ENCODE data around the gene MEG3. TPM values are rescaled to one million over a fixed set of nuclear protein-coding genes. Genes with fewer than 3 reads are reported as not detected.

MEG3 gene
- total RNA-seq (not detected), polyA plus RNA-seq (not detected)

- Histone ChIP-seq H3K27me3 (ENCODE audit: insufficient read depth, low read length) (no peaks in the 10 kb centered on the region), H3K4me3 (ENCODE audit: low read length in 2 of 2) (no peak within 1 kb of the TSS), H3K27ac (ENCODE audit: low read depth, low read length) (no peak within 1 kb of the TSS), H3K9me3 (ENCODE audit: control insufficient read depth in 1 of 2, low read length in 2 of 2) (no peaks in the 10 kb centered on the region), H3K4me1 (ENCODE audit: insufficient read depth, low read length) (no peaks in the 10 kb centered on the region), H3K36me3 (ENCODE audit: insufficient read depth, low read length) (no peaks in the 10 kb centered on the region)
- Mint-ChIP-seq H3K36me3 (no peaks in the 10 kb centered on the region), H3K27ac (no peak within 1 kb of the TSS), H3K4me1 (peaks cover 0 to 16% (median 4%) of the 10 kb centered on the region in 4 donors), H3K9me3 (peaks cover 0 to 6% (median 0%) of the 10 kb centered on the region in 8 donors), H3K4me3 (peak within 1 kb of the TSS in 5 of 8 donors; percentile 4 to 45 (median 31)), H3K27me3 (peaks cover 16 to 29% of the 10 kb centered on the region in 2 donors)
- no peak for DNase-seq
- POLR2A ChIA-PET (ENCODE audit: partially characterized antibody): no interaction called here
- intact Hi-C loops (cut with micrococcal nuclease): no loop called here
- CTCF ChIA-PET (ENCODE audit: partially characterized antibody): no interaction called here
These were observed at the start of gene MEG3 for GRCh38 chr14:100825713-100826331. MEG3 (plus strand) TSS chr14:100826118.

- ChIA-PET CTCF (ENCODE audit: partially characterized antibody) (no interaction called here), POLR2A (ENCODE audit: partially characterized antibody) (no interaction called here)
- no peak overlapping the region for H3K4me3 Mint-ChIP-seq
- peak overlapping the region in 1 of 7 donors; percentile 50 for H3K27ac Mint-ChIP-seq
- Histone ChIP-seq H3K27ac (ENCODE audit: low read depth, low read length) (no peak overlapping the region), H3K27me3 (ENCODE audit: insufficient read depth, low read length) (no peaks in the 10 kb centered on the region), H3K4me1 (ENCODE audit: insufficient read depth, low read length) (no peaks in the 10 kb centered on the region), H3K36me3 (ENCODE audit: insufficient read depth, low read length) (no peaks in the 10 kb centered on the region), H3K9me3 (ENCODE audit: control insufficient read depth in 1 of 2, low read length in 2 of 2) (no peaks in the 10 kb centered on the region), H3K4me3 (ENCODE audit: low read length in 2 of 2) (no peak overlapping the region)
- no peaks in the 10 kb centered on the region for H3K36me3 Mint-ChIP-seq
- H3K9me3 Mint-ChIP-seq: no peaks in the 10 kb centered on the region
- H3K4me1 Mint-ChIP-seq: no peaks in the 10 kb centered on the region
- no peaks in the 10 kb centered on the region for H3K27me3 Mint-ChIP-seq
- DNase-seq: no peak
- intact Hi-C loops (cut with micrococcal nuclease): no loop called here
These were observed 49.1 kb upstream of the MEG3 start for GRCh38 chr14:100776681-100777365.

GRCh38 chr14:100777366-100777817, 48.5 kb upstream of the MEG3 start:
- intact Hi-C loops (cut with micrococcal nuclease): no loop called here
- peak overlapping the region in 1 of 7 donors; percentile 50 for H3K27ac Mint-ChIP-seq

GRCh38 chr14:100777818-100778525, 47.9 kb upstream of the MEG3 start:
- peaks cover under 1 to 5% of the 10 kb centered on the region in 2 donors for H3K27me3 Mint-ChIP-seq
- ChIA-PET CTCF (ENCODE audit: partially characterized antibody) (no interaction called here), POLR2A (ENCODE audit: partially characterized antibody) (no interaction called here)
- no peak overlapping the region for H3K27ac ChIP-seq (ENCODE audit: low read depth, low read length)
- no peaks in the 10 kb centered on the region for H3K27me3 ChIP-seq (ENCODE audit: insufficient read depth, low read length)
- intact Hi-C loops (cut with micrococcal nuclease): no loop called here
- no peak overlapping the region for H3K4me3 Mint-ChIP-seq
- no peaks in the 10 kb centered on the region for H3K36me3 Mint-ChIP-seq
- no peak for DNase-seq
- no peaks in the 10 kb centered on the region for H3K9me3 ChIP-seq (ENCODE audit: control insufficient read depth in 1 of 2, low read length in 2 of 2)
- H3K36me3 ChIP-seq (ENCODE audit: insufficient read depth, low read length): no peaks in the 10 kb centered on the region
- no peak overlapping the region for H3K4me3 ChIP-seq (ENCODE audit: low read length in 2 of 2)
- no peaks in the 10 kb centered on the region for H3K9me3 Mint-ChIP-seq
- no peak overlapping the region for H3K27ac Mint-ChIP-seq
- H3K4me1 ChIP-seq (ENCODE audit: insufficient read depth, low read length): no peaks in the 10 kb centered on the region
- no peaks in the 10 kb centered on the region for H3K4me1 Mint-ChIP-seq

More at GRCh38 chr14:100777366-100777817, 48.5 kb upstream of the MEG3 start:
- no peaks in the 10 kb centered on the region for H3K9me3 ChIP-seq (ENCODE audit: control insufficient read depth in 1 of 2, low read length in 2 of 2)
- Mint-ChIP-seq H3K9me3 (no peaks in the 10 kb centered on the region), H3K4me1 (no peaks in the 10 kb centered on the region), H3K36me3 (no peaks in the 10 kb centered on the region), H3K27me3 (no peaks in the 10 kb centered on the region), H3K4me3 (no peak overlapping the region)
- H3K4me1 ChIP-seq (ENCODE audit: insufficient read depth, low read length): no peaks in the 10 kb centered on the region
- H3K27me3 ChIP-seq (ENCODE audit: insufficient read depth, low read length): no peaks in the 10 kb centered on the region
- ChIA-PET CTCF (ENCODE audit: partially characterized antibody) (no interaction called here), POLR2A (ENCODE audit: partially characterized antibody) (no interaction called here)
- H3K27ac ChIP-seq (ENCODE audit: low read depth, low read length): no peak overlapping the region
- no peak overlapping the region for H3K4me3 ChIP-seq (ENCODE audit: low read length in 2 of 2)
- no peak for DNase-seq
- no peaks in the 10 kb centered on the region for H3K36me3 ChIP-seq (ENCODE audit: insufficient read depth, low read length)

- Histone ChIP-seq H3K36me3 (ENCODE audit: insufficient read depth, low read length) (no peaks in the 10 kb centered on the region), H3K9me3 (ENCODE audit: control insufficient read depth in 1 of 2, low read length in 2 of 2) (no peaks in the 10 kb centered on the region), H3K4me1 (ENCODE audit: insufficient read depth, low read length) (no peaks in the 10 kb centered on the region), H3K27ac (ENCODE audit: low read depth, low read length) (no peak overlapping the region), H3K4me3 (ENCODE audit: low read length in 2 of 2) (no peak overlapping the region), H3K27me3 (ENCODE audit: insufficient read depth, low read length) (no peaks in the 10 kb centered on the region)
- Mint-ChIP-seq H3K27ac (no peak overlapping the region), H3K4me1 (no peaks in the 10 kb centered on the region), H3K4me3 (no peak overlapping the region), H3K27me3 (peaks cover 2 to 7% of the 10 kb centered on the region in 2 donors), H3K9me3 (no peaks in the 10 kb centered on the region), H3K36me3 (no peaks in the 10 kb centered on the region)
- CTCF ChIA-PET (ENCODE audit: partially characterized antibody): no interaction called here
- POLR2A ChIA-PET (ENCODE audit: partially characterized antibody): no interaction called here
- intact Hi-C loops (cut with micrococcal nuclease): no loop called here
- DNase-seq: no peak
These were observed 47.4 kb upstream of the MEG3 start for GRCh38 chr14:100778526-100778882.

GRCh38 chr14:100778951-100779690, 46.8 kb upstream of the MEG3 start:
- H3K4me3 Mint-ChIP-seq: no peak overlapping the region
- POLR2A ChIA-PET (ENCODE audit: partially characterized antibody): no interaction called here

DNA sequence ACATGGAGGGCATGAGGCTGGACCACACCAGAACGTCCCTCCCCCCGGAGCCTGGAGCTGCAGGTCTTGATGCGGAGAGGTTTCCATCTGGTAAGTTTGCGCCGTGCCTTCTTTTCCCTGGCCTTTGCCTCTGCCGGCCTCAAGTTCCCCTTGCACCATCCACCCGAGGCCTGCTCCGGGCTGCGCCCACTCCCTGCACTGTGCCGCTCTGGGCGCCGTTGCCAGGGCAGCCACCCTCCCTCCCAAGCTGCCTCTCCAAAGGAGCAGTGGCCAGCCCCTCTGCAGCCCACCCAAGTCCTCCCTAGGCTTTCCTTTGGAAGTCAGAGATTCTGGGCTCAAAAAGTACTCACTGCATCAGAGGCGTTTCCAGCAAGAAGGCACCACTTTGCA, 46.2 kb upstream of the MEG3 start:
- Mint-ChIP-seq H3K27me3 (peaks cover 2 to 7% of the 10 kb centered on the region in 2 donors), H3K4me3 (no peak overlapping the region)

More at GRCh38 chr14:100778951-100779690, 46.8 kb upstream of the MEG3 start:
- Mint-ChIP-seq H3K9me3 (no peaks in the 10 kb centered on the region), H3K36me3 (no peaks in the 10 kb centered on the region), H3K27ac (no peak overlapping the region), H3K27me3 (peaks cover 2 to 7% of the 10 kb centered on the region in 2 donors), H3K4me1 (no peaks in the 10 kb centered on the region)
- CTCF ChIA-PET (ENCODE audit: partially characterized antibody): no interaction called here
- H3K9me3 ChIP-seq (ENCODE audit: control insufficient read depth in 1 of 2, low read length in 2 of 2): no peaks in the 10 kb centered on the region
- H3K27me3 ChIP-seq (ENCODE audit: insufficient read depth, low read length): no peaks in the 10 kb centered on the region
- no peak for DNase-seq
- H3K27ac ChIP-seq (ENCODE audit: low read depth, low read length): no peak overlapping the region
- no peak overlapping the region for H3K4me3 ChIP-seq (ENCODE audit: low read length in 2 of 2)
- no peaks in the 10 kb centered on the region for H3K36me3 ChIP-seq (ENCODE audit: insufficient read depth, low read length)
- intact Hi-C loops (cut with micrococcal nuclease): no loop called here
- H3K4me1 ChIP-seq (ENCODE audit: insufficient read depth, low read length): no peaks in the 10 kb centered on the region

More for the DNA sequence above, 46.2 kb upstream of the MEG3 start:
- DNase-seq: no peak
- intact Hi-C loops (cut with micrococcal nuclease): no loop called here
- POLR2A ChIA-PET (ENCODE audit: partially characterized antibody): no interaction called here
- H3K27ac Mint-ChIP-seq: no peak overlapping the region
- Histone ChIP-seq H3K4me1 (ENCODE audit: insufficient read depth, low read length) (no peaks in the 10 kb centered on the region), H3K36me3 (ENCODE audit: insufficient read depth, low read length) (no peaks in the 10 kb centered on the region), H3K4me3 (ENCODE audit: low read length in 2 of 2) (no peak overlapping the region), H3K9me3 (ENCODE audit: control insufficient read depth in 1 of 2, low read length in 2 of 2) (no peaks in the 10 kb centered on the region), H3K27ac (ENCODE audit: low read depth, low read length) (no peak overlapping the region), H3K27me3 (ENCODE audit: insufficient read depth, low read length) (no peaks in the 10 kb centered on the region)
- H3K9me3 Mint-ChIP-seq: no peaks in the 10 kb centered on the region
- H3K36me3 Mint-ChIP-seq: no peaks in the 10 kb centered on the region
- CTCF ChIA-PET (ENCODE audit: partially characterized antibody): no interaction called here
- no peaks in the 10 kb centered on the region for H3K4me1 Mint-ChIP-seq
